ENCODE data around the gene AGAP2. TPM values are rescaled to one million over a fixed set of nuclear protein-coding genes. Genes with fewer than 3 reads are reported as not detected.

Gene AGAP2
- total and polyA plus RNA-seq, 9 of the 15 experiments (the other 6 are each of a cell fraction or from before 2014, with no cell fraction given), result 0.04 to 0.77 (median 0.28) TPM; not detected in 1

DNA sequence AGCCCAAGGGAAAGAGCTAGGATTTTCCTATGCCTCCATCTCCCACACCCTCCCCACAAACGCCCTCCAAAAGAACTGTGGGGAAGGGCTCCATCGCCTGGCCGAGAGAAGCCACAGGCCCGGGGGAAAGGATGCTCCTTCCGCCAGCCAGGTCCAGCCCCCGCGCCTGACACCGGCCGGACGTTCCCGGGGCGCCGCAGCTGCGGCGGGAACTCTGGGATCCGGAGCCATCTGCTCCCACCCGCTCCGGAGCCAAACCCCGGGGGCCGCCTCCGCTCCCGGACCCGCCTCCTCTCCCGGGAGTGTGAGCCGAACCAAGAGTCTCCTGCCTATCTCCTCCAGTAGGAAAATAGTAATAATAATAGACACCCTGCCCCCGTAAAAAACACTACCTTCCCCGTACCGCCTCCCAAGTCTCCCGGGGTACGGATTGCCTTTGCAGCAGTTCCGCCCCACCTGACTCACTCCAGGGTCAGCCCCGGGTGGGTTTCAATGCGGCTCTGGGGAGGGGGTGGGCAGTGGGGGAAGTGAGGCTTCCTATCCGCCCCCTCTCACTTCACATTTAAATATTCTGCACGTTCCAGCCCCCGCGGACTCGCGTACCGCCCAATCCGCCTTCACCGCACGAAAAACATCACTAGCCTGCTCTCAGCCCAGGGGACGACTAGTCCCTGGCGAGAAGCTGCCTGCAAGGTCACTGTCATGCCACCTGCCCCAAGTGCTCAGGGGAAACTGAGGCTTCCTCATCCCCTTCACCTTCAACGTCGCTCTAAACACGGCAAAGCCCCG, 2.4 kb downstream of the AGAP2 start (continued):
- TF ChIP-seq, protein P1, sequence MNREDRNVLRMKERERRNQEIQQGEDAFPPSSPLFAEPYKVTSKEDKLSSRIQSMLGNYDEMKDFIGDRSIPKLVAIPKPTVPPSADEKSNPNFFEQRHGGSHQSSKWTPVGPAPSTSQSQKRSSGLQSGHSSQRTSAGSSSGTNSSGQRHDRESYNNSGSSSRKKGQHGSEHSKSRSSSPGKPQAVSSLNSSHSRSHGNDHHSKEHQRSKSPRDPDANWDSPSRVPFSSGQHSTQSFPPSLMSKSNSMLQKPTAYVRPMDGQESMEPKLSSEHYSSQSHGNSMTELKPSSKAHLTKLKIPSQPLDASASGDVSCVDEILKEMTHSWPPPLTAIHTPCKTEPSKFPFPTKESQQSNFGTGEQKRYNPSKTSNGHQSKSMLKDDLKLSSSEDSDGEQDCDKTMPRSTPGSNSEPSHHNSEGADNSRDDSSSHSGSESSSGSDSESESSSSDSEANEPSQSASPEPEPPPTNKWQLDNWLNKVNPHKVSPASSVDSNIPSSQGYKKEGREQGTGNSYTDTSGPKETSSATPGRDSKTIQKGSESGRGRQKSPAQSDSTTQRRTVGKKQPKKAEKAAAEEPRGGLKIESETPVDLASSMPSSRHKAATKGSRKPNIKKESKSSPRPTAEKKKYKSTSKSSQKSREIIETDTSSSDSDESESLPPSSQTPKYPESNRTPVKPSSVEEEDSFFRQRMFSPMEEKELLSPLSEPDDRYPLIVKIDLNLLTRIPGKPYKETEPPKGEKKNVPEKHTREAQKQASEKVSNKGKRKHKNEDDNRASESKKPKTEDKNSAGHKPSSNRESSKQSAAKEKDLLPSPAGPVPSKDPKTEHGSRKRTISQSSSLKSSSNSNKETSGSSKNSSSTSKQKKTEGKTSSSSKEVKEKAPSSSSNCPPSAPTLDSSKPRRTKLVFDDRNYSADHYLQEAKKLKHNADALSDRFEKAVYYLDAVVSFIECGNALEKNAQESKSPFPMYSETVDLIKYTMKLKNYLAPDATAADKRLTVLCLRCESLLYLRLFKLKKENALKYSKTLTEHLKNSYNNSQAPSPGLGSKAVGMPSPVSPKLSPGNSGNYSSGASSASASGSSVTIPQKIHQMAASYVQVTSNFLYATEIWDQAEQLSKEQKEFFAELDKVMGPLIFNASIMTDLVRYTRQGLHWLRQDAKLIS (CRISPR knock-in tag; IDR thresholded peaks at IDR 0.05), result no peak
- TF ChIP-seq YY1 (IDR thresholded peaks at IDR 0.05; ENCODE audit: borderline replicate concordance in 1 of 3, control insufficient read depth in 1 of 3, extremely low read depth in 1 of 3, insufficient read depth in 3 of 3, insufficient read length in 1 of 3, insufficient replicate concordance in 2 of 3, low read depth in 1 of 3, low read length in 2 of 3) (peak in 2 of 3 experiments; percentile 8 to 41), CTBP1 (IDR thresholded peaks at IDR 0.05; ENCODE audit: borderline replicate concordance) (peak; percentile 92), VEZF1 (CRISPR knock-in tag; IDR thresholded peaks at IDR 0.05) (peak; percentile 64), EP400 (IDR thresholded peaks at IDR 0.05) (peak; percentile 32; the same call in 1 of the 2 replicates), CSDE1 (IDR thresholded peaks at IDR 0.05) (no peak), SMC3 (conservative IDR thresholded peaks at IDR 0.05; ENCODE audit: insufficient read depth, low read depth, low read length) (peak; percentile 63), MXI1 (IDR thresholded peaks at IDR 0.05; ENCODE audit: low read depth, low read length) (no peak), RB1 (IDR thresholded peaks at IDR 0.05; ENCODE audit: low read depth) (peak; percentile 39; the same call in 1 of the 2 replicates), KDM5B (IDR thresholded peaks at IDR 0.05; ENCODE audit: insufficient replicate concordance, low read depth, low read length) (peak; percentile 48), CXXC5 (CRISPR knock-in tag; IDR thresholded peaks at IDR 0.05) (peak; percentile 77), SRSF1 (IDR thresholded peaks at IDR 0.05; ENCODE audit: low read depth, low read length) (no peak), CC2D1A (IDR thresholded peaks at IDR 0.05) (peak; percentile 50; the same call in 1 of the 2 replicates), KDM2B (CRISPR knock-in tag; IDR thresholded peaks at IDR 0.05) (no peak), CREM (IDR thresholded peaks at IDR 0.05; ENCODE audit: low read depth) (peak; percentile 23; the same call in 1 of the 2 replicates), ZBTB11 (CRISPR knock-in tag; IDR thresholded peaks at IDR 0.05) (peak in 1 of 3 experiments; percentile 39; a peak in 1 of 6 replicates), PCBP1 (IDR thresholded peaks at IDR 0.05; ENCODE audit: low read depth, low read length, poor library complexity, severe bottlenecking) (peak; percentile 55)
